8988T (cell line): Measurements from ENCODE around the gene DNM1L.

Experiments
- DNase-seq: peaks from one replicate; pipeline ENCODE4 v3.0.0; 2011

The DNM1L gene

GRCh38 chr12:32679091-32679919 lies at the start of gene DNM1L:
Gene DNM1L (plus strand): TSS chr12:32679301. CDS start chr12:32679364, 63 bp downstream.
- DNase-seq: peak; percentile 90

GRCh38 chr12:32641287-32641901 lies 37.7 kb upstream of the DNM1L start:
- DNase-seq: no peak

GRCh38 chr12:32644431-32644830 lies 34.7 kb upstream of the DNM1L start:
- DNase-seq: no peak

- DNase-seq: no peak
Observed at GRCh38 chr12:32647275-32647674, 31.8 kb upstream of the DNM1L start.

- no peak for DNase-seq
Observed at GRCh38 chr12:32650508-32650907, 28.6 kb upstream of the DNM1L start.

GRCh38 chr12:32651151-32651955 lies 27.7 kb upstream of the DNM1L start:
- DNase-seq: no peak

- DNase-seq: no peak
Observed at GRCh38 chr12:32651956-32652210, 27.2 kb upstream of the DNM1L start.

GRCh38 chr12:32659908-32660440 lies 19.1 kb upstream of the DNM1L start:
- no peak for DNase-seq

GRCh38 chr12:32661706-32662105 lies 17.4 kb upstream of the DNM1L start:
- no peak for DNase-seq

- no peak for DNase-seq
Observed at GRCh38 chr12:32662665-32663064, 16.4 kb upstream of the DNM1L start.

GRCh38 chr12:32666018-32666417 lies 13.1 kb upstream of the DNM1L start:
- DNase-seq: no peak

GRCh38 chr12:32669584-32669983 lies 9.5 kb upstream of the DNM1L start:
- DNase-seq: no peak

GRCh38 chr12:32671930-32672780 lies 6.9 kb upstream of the DNM1L start:
- peak; percentile 63 for DNase-seq

GRCh38 chr12:32679920-32680237 lies 778 bp downstream of the DNM1L start:
- DNase-seq: no peak

- DNase-seq: no peak
Observed at GRCh38 chr12:32680787-32681186, 1.7 kb downstream of the DNM1L start.

GRCh38 chr12:32681272-32681671 lies 2.2 kb downstream of the DNM1L start:
- no peak for DNase-seq

GRCh38 chr12:32686340-32686739 lies 7.2 kb downstream of the DNM1L start:
- DNase-seq: no peak

- DNase-seq: no peak
Observed at GRCh38 chr12:32688786-32689185, 9.7 kb downstream of the DNM1L start.

- no peak for DNase-seq
Observed at GRCh38 chr12:32690927-32691326, 11.8 kb downstream of the DNM1L start.

GRCh38 chr12:32692358-32692757 lies 13.3 kb downstream of the DNM1L start:
- no peak for DNase-seq

GRCh38 chr12:32693036-32693435 lies 13.9 kb downstream of the DNM1L start:
- DNase-seq: no peak

- no peak for DNase-seq
Observed at GRCh38 chr12:32695787-32696186, 16.7 kb downstream of the DNM1L start.

GRCh38 chr12:32697445-32697844 lies 18.3 kb downstream of the DNM1L start:
- no peak for DNase-seq
